GM12878 (cell line): ENCODE measurements around the gene ADCYAP1R1. TPM values are rescaled to one million over a fixed set of nuclear protein-coding genes. Genes with fewer than 3 reads are reported as not detected.

Source experiments
- ATAC-seq: fragments of 200-7000 bp; cut with Tn5 transposase; 3 replicates; pipeline ENCODE4 v1.9.1; 2020; ENCODE audit warnings: mild to moderate bottlenecking, moderate library complexity
- BruUV-seq: library from RNA; stranded (reverse); fragments of 400-500 nt; replicated peaks from 2 replicates; lab custom pipeline; 2021; lab: Mats Ljungman, UMichigan
- CTCF ChIA-PET: fragments of 300-600 bp; sonication (Branson Sonifier 250); formaldehyde crosslinking; extraction: SDS; loops from one replicate; lab custom pipeline; 2021; ENCODE audit warnings: inconsistent platforms; lab: Yijun Ruan, JAX
- POLR2A ChIA-PET: fragments of 350-600 bp; formaldehyde crosslinking; extraction: SDS; loops from one replicate; lab custom pipeline; 2021; ENCODE audit warnings: inconsistent platforms; lab: Charles Lee
- RAD21 ChIA-PET: fragments of 300-600 bp; sonication (Branson Sonifier 250); formaldehyde crosslinking; loops from one replicate; lab custom pipeline; 2023; ENCODE audit warnings: antibody characterized with exemption; ENCODE audit not compliant: unreplicated experiment; lab: Charles Lee
- SMC1A ChIA-PET: fragments of 300-600 bp; sonication (Branson Sonifier 250); formaldehyde crosslinking; loops from one replicate; lab custom pipeline; 2023; ENCODE audit not compliant: unreplicated experiment, uncharacterized antibody; lab: Charles Lee
- DNase-seq: peaks from one replicate; pipeline ENCODE4 v3.0.0-alpha.2; 2011; ENCODE audit warnings: low read depth, low spot score
- FAIRE-seq: peaks from 3 replicates; lab custom pipeline; 2011; peaks lifted over from hg19 to GRCh38; lab: Jason Lieb, UNC
- H2AFZ ChIP-seq: 2 replicates; pipeline ENCODE4 v1.6.0; 2011; ENCODE audit warnings: low read depth, low read length, control low read depth; ENCODE audit not compliant: control insufficient read depth
- H3K27ac ChIP-seq: 2 replicates; pipeline ENCODE4 v1.5.1; 2011; ENCODE audit warnings: control low read depth; ENCODE audit not compliant: control insufficient read depth, insufficient read depth
- H3K27me3 ChIP-seq, 2 experiments: replicated peaks in 1 of 2; 2 replicates each; pipeline versions ENCODE4 v1.6.0 to v1.6.1; 2011; ENCODE audit warnings: low read length in 1 of 2; ENCODE audit not compliant: control insufficient read depth in 2 of 2, insufficient read depth in 2 of 2
- H3K36me3 ChIP-seq, 2 experiments: 2 replicates each; pipeline ENCODE4 v1.5.1; 2011; ENCODE audit warnings: low read length in 1 of 2; ENCODE audit not compliant: control insufficient read depth in 2 of 2, insufficient read depth in 2 of 2
- H3K4me1 ChIP-seq: 2 replicates; pipeline ENCODE4 v1.6.1; 2011; ENCODE audit warnings: mild to moderate bottlenecking, low read length, moderate library complexity, mixed read lengths; ENCODE audit not compliant: control insufficient read depth, insufficient read depth
- H3K4me2 ChIP-seq: 2 replicates; pipeline ENCODE4 v1.6.0; 2011; ENCODE audit warnings: control low read depth; ENCODE audit not compliant: control insufficient read depth, insufficient read depth
- H3K4me3 ChIP-seq: fragments of 200-600 bp; sonication (generic); 2 replicates; pipeline ENCODE4 v1.5.1; 2016
- H3K79me2 ChIP-seq: 2 replicates; pipeline ENCODE4 v1.6.0; 2011; ENCODE audit warnings: low read length; ENCODE audit not compliant: control insufficient read depth, insufficient read depth
- H3K9ac ChIP-seq: 2 replicates; pipeline ENCODE4 v1.8.0; 2011; ENCODE audit warnings: low read length, control low read depth, mixed read lengths; ENCODE audit not compliant: control insufficient read depth, insufficient read depth
- H3K9me3 ChIP-seq: replicated peaks from 3 replicates; pipeline ENCODE4 v1.5.1; 2011; ENCODE audit warnings: mild to moderate bottlenecking, low read length; ENCODE audit not compliant: control insufficient read depth, insufficient read depth
- H4K20me1 ChIP-seq: 2 replicates; pipeline ENCODE4 v1.6.0; 2011; ENCODE audit not compliant: control insufficient read depth, insufficient read depth
- PML ChIP-seq: IDR thresholded peaks from 2 replicates; pipeline ENCODE4 v1.6.1; 2012; ENCODE audit warnings: low read length, inconsistent platforms
- RB1 ChIP-seq: fragments of 450-650 bp; formaldehyde crosslinking; IDR thresholded peaks from 2 replicates; pipeline ENCODE4 v1.6.1; 2017; ENCODE audit warnings: mild to moderate bottlenecking, borderline replicate concordance
- YBX1 ChIP-seq: fragments of 450-650 bp; IDR thresholded peaks from 2 replicates; pipeline ENCODE4 v1.6.1; 2016; ENCODE audit warnings: antibody characterized with exemption
- WGBS: methylation state at CpG from one replicate; pipeline ENCODE4 v1.1.6; 2016; ENCODE audit warnings: low lambda C conversion rate; ENCODE audit not compliant: insufficient replicate concordance, insufficient coverage; ENCODE audit errors: missing lambda C conversion rate; 5-methylcytosine and 5-hydroxymethylcytosine counted together
- in situ Hi-C: fragments of 300-500 bp; cut with MboI; formaldehyde crosslinking; loops from 9 replicates; pipeline ENCODE4 v1.14.3; 2018; ENCODE audit warnings: mixed read lengths
- intact Hi-C: fragments of 100-400 bp; cut with micrococcal nuclease; formaldehyde crosslinking; loops from one replicate; pipeline ENCODE4 v1.14.2; 2022; ENCODE audit not compliant: unreplicated experiment
- polyA plus RNA-seq, 11 experiments: library from polyadenylated mRNA; depleted of rRNA in 4 of 11; unstranded in 6 of 11; stranded (reverse) in 5 of 11; fragments of >200 nt; fragmentation: Nextera tagmentation in 4 of 11; fragmentation: Illumina TruSeq in 1 of 11; extraction: Ambion mirVana in 4 of 11; extraction: Trizol in 1 of 11; gene quantifications; 1 replicate in 1 of 11; 2 replicates in 10 of 11; pipeline versions ENCODE4 v1.2.1 to v1.2.3, GENCODE V29; 2011 to 2016; ENCODE audit warnings: inconsistent platforms in 2 of 11, missing spikeins in 2 of 11, low read depth in 1 of 11
- total RNA-seq, 4 experiments: library from RNA; depleted of rRNA in 3 of 4; stranded (reverse); fragments of >200 nt in 3 of 4; fragmentation: Illumina TruSeq in 1 of 4; extraction: Trizol in 1 of 4; gene quantifications; 2 replicates each; pipeline versions ENCODE4 v1.2.1 to v1.2.3, GENCODE V29; 2013 to 2021
- TF ChIP-seq, protein P1 (sequence below): IDR thresholded peaks from 2 replicates; pipeline ENCODE4 v1.6.1; 2012; ENCODE audit warnings: low read depth, low read length, improper control_type of control experiment
- TF ChIP-seq, protein P2 (sequence below): fragments of 450-650 bp; formaldehyde crosslinking; IDR thresholded peaks from 2 replicates; pipeline ENCODE4 v1.4.0; 2020; ENCODE audit warnings: mild to moderate bottlenecking, moderate library complexity
- TF ChIP-seq, protein P3 (sequence below): fragments of 450-650 bp; IDR thresholded peaks from 2 replicates; pipeline ENCODE4 v1.6.1; 2017; ENCODE audit warnings: mild to moderate bottlenecking, low read depth, inconsistent platforms; ENCODE audit not compliant: poor library complexity, severe bottlenecking

The ADCYAP1R1 gene
- total and polyA plus RNA-seq, 10 of the 15 experiments (the other 5 are each of a cell fraction or from before 2014, with no cell fraction given), result not detected

DNA sequence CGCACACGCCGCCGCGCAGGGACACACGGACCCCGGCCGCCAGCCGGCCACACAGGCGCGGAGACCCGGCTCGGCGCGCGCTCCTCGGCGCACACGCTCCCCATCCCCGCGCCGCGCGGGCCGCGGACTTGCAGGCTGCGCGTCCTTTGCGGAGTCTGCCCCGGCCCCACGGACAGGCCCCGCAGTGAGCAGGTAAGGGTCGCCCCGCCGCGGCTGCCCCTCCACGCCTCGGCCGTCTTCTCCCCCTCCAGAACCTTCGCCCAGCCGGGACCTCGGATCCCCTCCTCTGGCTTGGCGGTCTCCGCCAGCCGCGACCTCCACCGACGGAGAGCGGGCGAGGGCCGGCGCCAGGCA is 356 bp downstream of the ADCYAP1R1 start (continued):
- TF ChIP-seq, protein P1, sequence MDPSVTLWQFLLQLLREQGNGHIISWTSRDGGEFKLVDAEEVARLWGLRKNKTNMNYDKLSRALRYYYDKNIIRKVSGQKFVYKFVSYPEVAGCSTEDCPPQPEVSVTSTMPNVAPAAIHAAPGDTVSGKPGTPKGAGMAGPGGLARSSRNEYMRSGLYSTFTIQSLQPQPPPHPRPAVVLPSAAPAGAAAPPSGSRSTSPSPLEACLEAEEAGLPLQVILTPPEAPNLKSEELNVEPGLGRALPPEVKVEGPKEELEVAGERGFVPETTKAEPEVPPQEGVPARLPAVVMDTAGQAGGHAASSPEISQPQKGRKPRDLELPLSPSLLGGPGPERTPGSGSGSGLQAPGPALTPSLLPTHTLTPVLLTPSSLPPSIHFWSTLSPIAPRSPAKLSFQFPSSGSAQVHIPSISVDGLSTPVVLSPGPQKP, result no peak
- TF ChIP-seq RB1 (no peak), PML (no peak), YBX1 (no peak)

DNA sequence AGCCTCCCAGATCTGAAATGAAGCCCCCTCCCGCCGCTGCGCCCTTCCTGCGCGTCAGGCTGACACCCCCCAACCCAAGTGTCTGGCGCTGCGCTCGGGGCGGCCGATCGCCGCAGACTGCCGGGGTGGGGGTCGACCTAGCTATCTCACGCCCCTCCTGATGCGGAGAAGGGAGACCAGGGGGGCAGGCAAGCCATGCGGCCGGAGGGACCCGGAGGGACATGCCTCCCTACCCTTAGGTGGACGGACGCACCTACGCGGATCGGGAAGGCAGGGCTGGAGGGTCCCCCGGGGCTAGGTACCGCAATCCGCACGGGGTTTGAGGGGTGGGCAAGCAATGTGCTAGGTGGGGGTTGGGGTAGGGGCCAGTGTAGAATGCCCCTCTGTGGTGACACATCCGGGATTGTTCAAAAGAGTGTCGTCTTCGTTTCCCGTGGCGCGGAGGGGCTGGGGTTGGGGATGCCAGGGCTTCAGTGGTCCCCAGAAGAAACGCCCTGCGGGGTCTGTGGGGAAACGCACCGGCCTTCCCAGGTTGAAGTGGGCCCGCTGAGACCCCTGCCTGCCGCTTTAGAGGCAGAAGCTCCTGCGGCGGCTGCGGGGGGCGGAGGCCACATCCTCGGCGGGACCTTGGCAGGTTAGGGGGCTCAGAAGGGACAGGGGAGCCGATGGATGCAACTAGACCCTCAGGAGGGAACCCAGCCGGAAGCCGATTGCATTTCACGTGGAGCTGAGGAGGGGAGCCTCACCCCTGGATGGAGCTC is 913 bp downstream of the ADCYAP1R1 start:
- ATAC-seq (no peak), FAIRE-seq (no peak), DNase-seq (no peak)
- H2AFZ ChIP-seq, result no peak overlapping the region
- H3K4me3 ChIP-seq, result no peak overlapping the region
- H4K20me1 ChIP-seq, result no peaks in the 10 kb centered on the region
- no peaks in the 10 kb centered on the region for H3K36me3 ChIP-seq
- H3K27me3 ChIP-seq, result peaks cover 0 to 4% of the 10 kb centered on the region in 2 experiments; a peak in 2 of 4 replicates
- no peaks in the 10 kb centered on the region for H3K79me2 ChIP-seq
- no TSS peak for BruUV-seq
- CTCF ChIA-PET, result no interaction called here
- H3K27ac ChIP-seq, result no peak overlapping the region
- SMC1A ChIA-PET, result no interaction called here
- H3K9ac ChIP-seq, result no peak overlapping the region
- intact Hi-C loops (no loop called here), in situ Hi-C loops (no loop called here)
- RAD21 ChIA-PET, result no interaction called here
- no peak overlapping the region for H3K4me2 ChIP-seq
- TF ChIP-seq, protein P2, sequence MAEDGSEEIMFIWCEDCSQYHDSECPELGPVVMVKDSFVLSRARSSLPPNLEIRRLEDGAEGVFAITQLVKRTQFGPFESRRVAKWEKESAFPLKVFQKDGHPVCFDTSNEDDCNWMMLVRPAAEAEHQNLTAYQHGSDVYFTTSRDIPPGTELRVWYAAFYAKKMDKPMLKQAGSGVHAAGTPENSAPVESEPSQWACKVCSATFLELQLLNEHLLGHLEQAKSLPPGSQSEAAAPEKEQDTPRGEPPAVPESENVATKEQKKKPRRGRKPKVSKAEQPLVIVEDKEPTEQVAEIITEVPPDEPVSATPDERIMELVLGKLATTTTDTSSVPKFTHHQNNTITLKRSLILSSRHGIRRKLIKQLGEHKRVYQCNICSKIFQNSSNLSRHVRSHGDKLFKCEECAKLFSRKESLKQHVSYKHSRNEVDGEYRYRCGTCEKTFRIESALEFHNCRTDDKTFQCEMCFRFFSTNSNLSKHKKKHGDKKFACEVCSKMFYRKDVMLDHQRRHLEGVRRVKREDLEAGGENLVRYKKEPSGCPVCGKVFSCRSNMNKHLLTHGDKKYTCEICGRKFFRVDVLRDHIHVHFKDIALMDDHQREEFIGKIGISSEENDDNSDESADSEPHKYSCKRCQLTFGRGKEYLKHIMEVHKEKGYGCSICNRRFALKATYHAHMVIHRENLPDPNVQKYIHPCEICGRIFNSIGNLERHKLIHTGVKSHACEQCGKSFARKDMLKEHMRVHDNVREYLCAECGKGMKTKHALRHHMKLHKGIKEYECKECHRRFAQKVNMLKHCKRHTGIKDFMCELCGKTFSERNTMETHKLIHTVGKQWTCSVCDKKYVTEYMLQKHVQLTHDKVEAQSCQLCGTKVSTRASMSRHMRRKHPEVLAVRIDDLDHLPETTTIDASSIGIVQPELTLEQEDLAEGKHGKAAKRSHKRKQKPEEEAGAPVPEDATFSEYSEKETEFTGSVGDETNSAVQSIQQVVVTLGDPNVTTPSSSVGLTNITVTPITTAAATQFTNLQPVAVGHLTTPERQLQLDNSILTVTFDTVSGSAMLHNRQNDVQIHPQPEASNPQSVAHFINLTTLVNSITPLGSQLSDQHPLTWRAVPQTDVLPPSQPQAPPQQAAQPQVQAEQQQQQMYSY (CRISPR knock-in tag), result no peak
- TF ChIP-seq, protein P3, sequence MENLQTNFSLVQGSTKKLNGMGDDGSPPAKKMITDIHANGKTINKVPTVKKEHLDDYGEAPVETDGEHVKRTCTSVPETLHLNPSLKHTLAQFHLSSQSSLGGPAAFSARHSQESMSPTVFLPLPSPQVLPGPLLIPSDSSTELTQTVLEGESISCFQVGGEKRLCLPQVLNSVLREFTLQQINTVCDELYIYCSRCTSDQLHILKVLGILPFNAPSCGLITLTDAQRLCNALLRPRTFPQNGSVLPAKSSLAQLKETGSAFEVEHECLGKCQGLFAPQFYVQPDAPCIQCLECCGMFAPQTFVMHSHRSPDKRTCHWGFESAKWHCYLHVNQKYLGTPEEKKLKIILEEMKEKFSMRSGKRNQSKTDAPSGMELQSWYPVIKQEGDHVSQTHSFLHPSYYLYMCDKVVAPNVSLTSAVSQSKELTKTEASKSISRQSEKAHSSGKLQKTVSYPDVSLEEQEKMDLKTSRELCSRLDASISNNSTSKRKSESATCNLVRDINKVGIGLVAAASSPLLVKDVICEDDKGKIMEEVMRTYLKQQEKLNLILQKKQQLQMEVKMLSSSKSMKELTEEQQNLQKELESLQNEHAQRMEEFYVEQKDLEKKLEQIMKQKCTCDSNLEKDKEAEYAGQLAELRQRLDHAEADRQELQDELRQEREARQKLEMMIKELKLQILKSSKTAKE, result no peak
- H3K9me3 ChIP-seq, result no peaks in the 10 kb centered on the region
- POLR2A ChIA-PET, result no interaction called here
- H3K4me1 ChIP-seq, result no peaks in the 10 kb centered on the region
- 41% methylated on average over 46 of the region's 50 CpGs for WGBS
